H1 (cell line): ENCODE data around the gene HUWE1.

ENCODE experiments used
- ATF3 ChIP-seq: IDR thresholded peaks from 2 replicates; pipeline ENCODE4 v1.6.1; 2011; ENCODE audit warnings: low read depth, mild to moderate bottlenecking, low read length; ENCODE audit not compliant: insufficient read depth
- CTCF ChIP-seq, 3 experiments: IDR thresholded peaks; 1 replicate in 2 of 3; 2 replicates in 1 of 3; pipeline versions ENCODE4 v1.5.1 to v1.6.1; 2011; ENCODE audit warnings: low read length in 3 of 3, mild to moderate bottlenecking in 3 of 3, inconsistent platforms in 2 of 3, low read depth in 1 of 3, moderate library complexity in 1 of 3; ENCODE audit not compliant: insufficient read depth in 1 of 3; ENCODE audit errors: control extremely low read depth in 1 of 3
- EP300 ChIP-seq, 2 experiments: IDR thresholded peaks; 1 replicate in 1 of 2; 2 replicates in 1 of 2; pipeline ENCODE4 v1.6.1; 2011 to 2012; ENCODE audit warnings: low read depth in 2 of 2, low read length in 2 of 2, mild to moderate bottlenecking in 2 of 2, borderline replicate concordance in 1 of 2, inconsistent platforms in 1 of 2, moderate library complexity in 1 of 2
- EZH2 ChIP-seq: fragments of 200-600 bp; sonication (generic); IDR thresholded peaks from 2 replicates; pipeline ENCODE4 v1.7.1; 2012; ENCODE audit warnings: low read depth, mild to moderate bottlenecking, moderate library complexity, low read length, inconsistent platforms; ENCODE audit not compliant: severe bottlenecking
- JUND ChIP-seq: IDR thresholded peaks from 2 replicates; pipeline ENCODE4 v1.6.1; 2011; ENCODE audit warnings: mild to moderate bottlenecking, improper control_type of control experiment, low read length
- POLR2A ChIP-seq, 2 experiments: IDR thresholded peaks; 1 replicate in 1 of 2; 2 replicates in 1 of 2; pipeline ENCODE4 v1.6.1; 2011; ENCODE audit warnings: low read depth in 2 of 2, low read length in 2 of 2, mild to moderate bottlenecking in 2 of 2; ENCODE audit errors: control extremely low read depth in 1 of 2
- SIN3A ChIP-seq, 2 experiments: IDR thresholded peaks in 1 of 2; conservative IDR thresholded peaks in 1 of 2; 2 replicates each; pipeline ENCODE4 v1.6.1; 2011 to 2012; ENCODE audit warnings: low read length in 2 of 2, improper control_type of control experiment in 1 of 2, low read depth in 1 of 2, mild to moderate bottlenecking in 1 of 2
- SIRT6 ChIP-seq: IDR thresholded peaks from one replicate; pipeline ENCODE4 v1.7.1; 2012; ENCODE audit warnings: low read length, inconsistent platforms
- SP1 ChIP-seq: IDR thresholded peaks from 2 replicates; pipeline ENCODE4 v1.6.1; 2011; ENCODE audit warnings: low read depth, low read length
- TBP ChIP-seq: IDR thresholded peaks from 2 replicates; pipeline ENCODE4 v1.6.1; 2011; ENCODE audit warnings: low read depth, low read length, improper control_type of control experiment
- ZNF274 ChIP-seq: IDR thresholded peaks from 2 replicates; pipeline ENCODE4 v1.7.0; 2012; ENCODE audit warnings: low read length, borderline replicate concordance; ENCODE audit errors: extremely low read depth

- no peak for TF ChIP-seq CTCF (IDR thresholded peaks at IDR 0.05; ENCODE audit: control extremely low read depth in 1 of 3, insufficient read depth in 1 of 3, low read depth in 1 of 3, low read length in 3 of 3)
- TF ChIP-seq EZH2 = no peak
- TF ChIP-seq EP300 (IDR thresholded peaks at IDR 0.05; ENCODE audit: borderline replicate concordance in 1 of 2, low read depth in 2 of 2, low read length in 2 of 2) = no peak
- TF ChIP-seq JUND = no peak
- TF ChIP-seq SP1 = no peak
- TF ChIP-seq ZNF274 = no peak
- TF ChIP-seq POLR2A (IDR thresholded peaks at IDR 0.05; ENCODE audit: control extremely low read depth in 1 of 2, low read depth in 2 of 2, low read length in 2 of 2) = no peak
- TF ChIP-seq ATF3 = no peak
- TF ChIP-seq SIRT6 = no peak
- no peak for TF ChIP-seq TBP
- TF ChIP-seq SIN3A (conservative IDR thresholded peaks at IDR 0.05 in 1 of 2, IDR thresholded peaks at IDR 0.05 in 1 of 2; ENCODE audit: low read depth in 1 of 2, low read length in 2 of 2) = no peak
Measured at GRCh38 chrX:53563324-53563723, 123.2 kb downstream of the HUWE1 start.
